Fibroblast of skin of left quadriceps (primary cell): ENCODE measurements around the gene CCDC82.

Source experiments
- DNase-seq, 2 experiments: peaks; one replicate each; pipeline ENCODE4 v3.0.0-alpha.2; 2013; ENCODE audit warnings: low read depth in 2 of 2

The CCDC82 gene

GRCh38 chr11:96329419-96329818 lies 60.3 kb downstream of the CCDC82 start:
- no peak for DNase-seq

- no peak for DNase-seq
These were observed 61.2 kb downstream of the CCDC82 start for GRCh38 chr11:96328395-96329010.

GRCh38 chr11:96326959-96327358 lies 62.8 kb downstream of the CCDC82 start:
- no peak for DNase-seq

- DNase-seq: peak; percentile 72 to 73
These were observed 64.8 kb downstream of the CCDC82 start for GRCh38 chr11:96324912-96325311.

- DNase-seq: no peak
These were observed 66.1 kb downstream of the CCDC82 start for GRCh38 chr11:96323642-96323985.

- no peak for DNase-seq
These were observed 66.7 kb downstream of the CCDC82 start for GRCh38 chr11:96322775-96323641.

- DNase-seq: no peak
These were observed 68.6 kb downstream of the CCDC82 start for GRCh38 chr11:96321091-96321490.

- DNase-seq: no peak
These were observed 69.6 kb downstream of the CCDC82 start for GRCh38 chr11:96319898-96320656.

GRCh38 chr11:96318850-96319249 lies 70.9 kb downstream of the CCDC82 start:
- DNase-seq: no peak

- DNase-seq: no peak
These were observed 71.3 kb downstream of the CCDC82 start for GRCh38 chr11:96318399-96318798.

- DNase-seq: no peak
These were observed 71.7 kb downstream of the CCDC82 start for GRCh38 chr11:96317985-96318384.

GRCh38 chr11:96317571-96317970 lies 72.1 kb downstream of the CCDC82 start:
- no peak for DNase-seq

GRCh38 chr11:96316869-96317268 lies 72.8 kb downstream of the CCDC82 start:
- no peak for DNase-seq

GRCh38 chr11:96315476-96315875 lies 74.2 kb downstream of the CCDC82 start:
- no peak for DNase-seq

- DNase-seq: no peak
These were observed 75.2 kb downstream of the CCDC82 start for GRCh38 chr11:96314326-96315020.

GRCh38 chr11:96313163-96313562 lies 76.5 kb downstream of the CCDC82 start:
- DNase-seq: no peak

- peak; percentile 80 to 83 for DNase-seq
These were observed 78.6 kb downstream of the CCDC82 start for GRCh38 chr11:96311120-96311568.

GRCh38 chr11:96310236-96310635 lies 79.5 kb downstream of the CCDC82 start:
- no peak for DNase-seq

GRCh38 chr11:96309643-96310017 lies 80.1 kb downstream of the CCDC82 start:
- no peak for DNase-seq

GRCh38 chr11:96309016-96309642 lies 80.6 kb downstream of the CCDC82 start:
- DNase-seq: no peak

GRCh38 chr11:96307776-96308140 lies 82.0 kb downstream of the CCDC82 start:
- peak; percentile 86 to 89 for DNase-seq
